Activated CD8-positive, alpha-beta memory T cell treated with anti-CD3 and anti-CD28 coated beads, Interleukin-2, amount 50 U/mL, for 24 hours (primary cell): ENCODE results near the gene SMCO4.
"Not testable (repeated sequence)": the region's sequence is repeated elsewhere in the genome, so short reads cannot be mapped to it uniquely, and the experiment has no call there.

ENCODE experiments used
- DNase-seq: peaks from one replicate; pipeline ENCODE4 v3.0.0-alpha.2; 2020; ENCODE audit errors: extremely low read depth

The SMCO4 gene

GRCh38 chr11:93476796-93477195 lies 66.4 kb downstream of the SMCO4 start:
- no peak for DNase-seq

- no peak for DNase-seq
Observed at GRCh38 chr11:93474123-93474522, 69.1 kb downstream of the SMCO4 start.

- no peak for DNase-seq
Observed at GRCh38 chr11:93468290-93468689, 74.9 kb downstream of the SMCO4 start.

GRCh38 chr11:93467054-93467453 lies 76.1 kb downstream of the SMCO4 start:
- no peak for DNase-seq

- DNase-seq: no peak
Observed at GRCh38 chr11:93464927-93465540, 78.2 kb downstream of the SMCO4 start.

GRCh38 chr11:93463666-93464065 lies 79.5 kb downstream of the SMCO4 start:
- DNase-seq: not testable (repeated sequence)

GRCh38 chr11:93458286-93458685 lies 84.9 kb downstream of the SMCO4 start:
- DNase-seq: no peak

GRCh38 chr11:93444617-93445073 lies 98.5 kb downstream of the SMCO4 start:
- DNase-seq: no peak

GRCh38 chr11:93443232-93443631 lies 100.0 kb downstream of the SMCO4 start:
- not testable (repeated sequence) for DNase-seq

GRCh38 chr11:93432247-93432646 lies 110.9 kb downstream of the SMCO4 start:
- DNase-seq: no peak
